Karpas-422 (cell line): ENCODE measurements around the gene KRT2. TPM values are rescaled to one million over a fixed set of nuclear protein-coding genes. Genes with fewer than 3 reads are reported as not detected.
"Not testable (repeated sequence)": the region's sequence is repeated elsewhere in the genome, so short reads cannot be mapped to it uniquely, and the experiment has no call there.

Experiments used
- DNase-seq: peaks from one replicate; pipeline ENCODE4 v3.0.0-alpha.2; 2015
- H2AFZ ChIP-seq: fragments of 200-600 bp; sonication (generic); 2 replicates; pipeline ENCODE4 v1.6.1; 2014; ENCODE audit warnings: antibody characterized with exemption, low read length, mixed read lengths
- H3K27ac ChIP-seq: fragments of 200-600 bp; sonication (generic); 2 replicates; pipeline ENCODE4 v1.5.1; 2014; ENCODE audit warnings: mild to moderate bottlenecking, low read length, moderate library complexity
- H3K27me3 ChIP-seq: fragments of 200-600 bp; sonication (generic); 2 replicates; pipeline ENCODE4 v1.6.1; 2014; ENCODE audit warnings: low read length, mixed read lengths
- H3K36me3 ChIP-seq: fragments of 200-600 bp; sonication (generic); 2 replicates; pipeline ENCODE4 v1.6.1; 2014; ENCODE audit warnings: low read length, mixed read lengths; ENCODE audit not compliant: insufficient read depth
- H3K4me1 ChIP-seq: fragments of 200-600 bp; sonication (generic); 2 replicates; pipeline ENCODE4 v1.6.1; 2014; ENCODE audit warnings: mild to moderate bottlenecking, low read length, mixed read lengths
- H3K4me2 ChIP-seq: fragments of 200-600 bp; sonication (generic); 2 replicates; pipeline ENCODE4 v1.6.1; 2014; ENCODE audit warnings: low read length, low read depth, mild to moderate bottlenecking; ENCODE audit not compliant: poor library complexity, severe bottlenecking
- H3K4me3 ChIP-seq: fragments of 200-600 bp; sonication (generic); 2 replicates; pipeline ENCODE4 v1.5.1; 2014; ENCODE audit warnings: mild to moderate bottlenecking, antibody characterized with exemption, low read length, mixed read lengths
- H3K79me2 ChIP-seq: fragments of 200-600 bp; sonication (generic); 2 replicates; pipeline ENCODE4 v1.6.1; 2014; ENCODE audit warnings: mild to moderate bottlenecking, low read length, mixed read lengths
- H3K9ac ChIP-seq: fragments of 200-600 bp; sonication (generic); 2 replicates; pipeline ENCODE4 v1.6.0; 2014; ENCODE audit warnings: low read length
- H3K9me2 ChIP-seq: fragments of 200-600 bp; sonication (generic), shearing (Covaris generic); replicated peaks from 2 replicates; pipeline ENCODE4 v1.6.0; 2014; ENCODE audit warnings: mild to moderate bottlenecking, low read length, moderate library complexity; ENCODE audit not compliant: insufficient read depth
- H3K9me3 ChIP-seq: fragments of 300-700, 200-600 bp; sonication (generic); 2 replicates; pipeline ENCODE4 v1.6.1; 2014; ENCODE audit warnings: low read length, mixed read lengths
- H4K20me1 ChIP-seq: fragments of 200-600 bp; sonication (generic); 2 replicates; pipeline ENCODE4 v1.6.1; 2014; ENCODE audit warnings: mild to moderate bottlenecking, antibody characterized with exemption, low read length, low read depth; ENCODE audit not compliant: insufficient read depth
- total RNA-seq: library from RNA; depleted of rRNA; stranded (reverse); fragments of >200 nt; shearing (Covaris generic); gene quantifications from 2 replicates; pipeline ENCODE4 v1.2.3, GENCODE V29; 2014; ENCODE audit warnings: low replicate concordance

The KRT2 gene
- total RNA-seq, 1 experiment from 2014 or later: not detected

- Histone ChIP-seq H2AFZ (no peak overlapping the region), H3K9me3 (no peaks in the 10 kb centered on the region), H3K4me3 (no peak overlapping the region), H3K9ac (no peak overlapping the region), H4K20me1 (no peaks in the 10 kb centered on the region), H3K36me3 (no peaks in the 10 kb centered on the region), H3K4me2 (no peak overlapping the region), H3K9me2 (no peaks in the 10 kb centered on the region), H3K79me2 (no peaks in the 10 kb centered on the region), H3K27me3 (no peaks in the 10 kb centered on the region), H3K27ac (no peak overlapping the region), H3K4me1 (no peaks in the 10 kb centered on the region)
- DNase-seq: no peak
Measured at GRCh38 chr12:52675301-52675701, 23.3 kb upstream of the KRT2 start.

- Histone ChIP-seq H3K79me2 (no peaks in the 10 kb centered on the region), H2AFZ (no peak overlapping the region), H3K9me3 (no peaks in the 10 kb centered on the region), H3K4me1 (no peaks in the 10 kb centered on the region), H3K27me3 (no peaks in the 10 kb centered on the region), H3K9ac (no peak overlapping the region), H3K9me2 (no peaks in the 10 kb centered on the region), H3K4me3 (no peak overlapping the region), H3K4me2 (no peak overlapping the region), H3K27ac (no peak overlapping the region), H3K36me3 (no peaks in the 10 kb centered on the region), H4K20me1 (no peaks in the 10 kb centered on the region)
- no peak for DNase-seq
Measured at GRCh38 chr12:52674433-52674775, 22.4 kb upstream of the KRT2 start.

GRCh38 chr12:52673713-52674432, 21.9 kb upstream of the KRT2 start:
- no peak overlapping the region for H3K27ac ChIP-seq
- H3K4me1 ChIP-seq: no peaks in the 10 kb centered on the region
- no peaks in the 10 kb centered on the region for H3K36me3 ChIP-seq
- no peak overlapping the region for H3K4me2 ChIP-seq
- no peaks in the 10 kb centered on the region for H3K9me2 ChIP-seq
- no peak overlapping the region for H3K4me3 ChIP-seq
- DNase-seq: no peak
- no peaks in the 10 kb centered on the region for H3K79me2 ChIP-seq
- H4K20me1 ChIP-seq: no peaks in the 10 kb centered on the region
- H3K9ac ChIP-seq: no peak overlapping the region
- no peaks in the 10 kb centered on the region for H3K27me3 ChIP-seq
- H3K9me3 ChIP-seq: no peaks in the 10 kb centered on the region
- H2AFZ ChIP-seq: no peak overlapping the region

GRCh38 chr12:52673217-52673616, 21.2 kb upstream of the KRT2 start:
- H3K79me2 ChIP-seq: no peaks in the 10 kb centered on the region
- no peaks in the 10 kb centered on the region for H3K9me2 ChIP-seq
- no peak overlapping the region for H3K27ac ChIP-seq
- no peaks in the 10 kb centered on the region for H3K27me3 ChIP-seq
- no peaks in the 10 kb centered on the region for H3K9me3 ChIP-seq
- H2AFZ ChIP-seq: no peak overlapping the region
- DNase-seq: no peak
- no peaks in the 10 kb centered on the region for H3K4me1 ChIP-seq
- no peak overlapping the region for H3K4me3 ChIP-seq
- no peak overlapping the region for H3K4me2 ChIP-seq
- H3K9ac ChIP-seq: no peak overlapping the region
- H4K20me1 ChIP-seq: no peaks in the 10 kb centered on the region
- H3K36me3 ChIP-seq: no peaks in the 10 kb centered on the region

- H3K36me3 ChIP-seq: no peaks in the 10 kb centered on the region
- no peak for DNase-seq
- H3K9ac ChIP-seq: no peak overlapping the region
- H3K9me2 ChIP-seq: no peaks in the 10 kb centered on the region
- H3K4me3 ChIP-seq: no peak overlapping the region
- H3K4me1 ChIP-seq: no peaks in the 10 kb centered on the region
- no peaks in the 10 kb centered on the region for H3K79me2 ChIP-seq
- no peak overlapping the region for H3K27ac ChIP-seq
- H3K9me3 ChIP-seq: no peaks in the 10 kb centered on the region
- no peaks in the 10 kb centered on the region for H3K27me3 ChIP-seq
- no peak overlapping the region for H2AFZ ChIP-seq
- no peak overlapping the region for H3K4me2 ChIP-seq
- no peaks in the 10 kb centered on the region for H4K20me1 ChIP-seq
Measured at GRCh38 chr12:52672321-52672933, 20.4 kb upstream of the KRT2 start.

GRCh38 chr12:52670961-52671360, 18.9 kb upstream of the KRT2 start:
- H3K9me2 ChIP-seq: no peaks in the 10 kb centered on the region
- H3K4me1 ChIP-seq: no peaks in the 10 kb centered on the region
- no peak overlapping the region for H3K4me2 ChIP-seq
- no peaks in the 10 kb centered on the region for H3K9me3 ChIP-seq
- H3K79me2 ChIP-seq: no peaks in the 10 kb centered on the region
- H2AFZ ChIP-seq: no peak overlapping the region
- H3K36me3 ChIP-seq: no peaks in the 10 kb centered on the region
- no peak overlapping the region for H3K9ac ChIP-seq
- no peaks in the 10 kb centered on the region for H4K20me1 ChIP-seq
- H3K27me3 ChIP-seq: no peaks in the 10 kb centered on the region
- H3K27ac ChIP-seq: no peak overlapping the region
- no peak for DNase-seq
- no peak overlapping the region for H3K4me3 ChIP-seq

GRCh38 chr12:52670506-52670905, 18.5 kb upstream of the KRT2 start:
- no peaks in the 10 kb centered on the region for H4K20me1 ChIP-seq
- H3K4me2 ChIP-seq: no peak overlapping the region
- H2AFZ ChIP-seq: no peak overlapping the region
- no peak overlapping the region for H3K27ac ChIP-seq
- H3K9me3 ChIP-seq: no peaks in the 10 kb centered on the region
- no peaks in the 10 kb centered on the region for H3K4me1 ChIP-seq
- no peak overlapping the region for H3K4me3 ChIP-seq
- H3K27me3 ChIP-seq: no peaks in the 10 kb centered on the region
- H3K79me2 ChIP-seq: no peaks in the 10 kb centered on the region
- no peak for DNase-seq
- no peaks in the 10 kb centered on the region for H3K36me3 ChIP-seq
- H3K9me2 ChIP-seq: no peaks in the 10 kb centered on the region
- H3K9ac ChIP-seq: no peak overlapping the region

- H4K20me1 ChIP-seq: not testable (repeated sequence)
Measured at GRCh38 chr12:52669941-52670340, 17.9 kb upstream of the KRT2 start.

More at GRCh38 chr12:52669941-52670340, 17.9 kb upstream of the KRT2 start:
- not testable (repeated sequence) for H3K27ac ChIP-seq, H3K4me3 ChIP-seq, H3K9me3 ChIP-seq, H3K4me1 ChIP-seq, H3K4me2 ChIP-seq, DNase-seq, H2AFZ ChIP-seq, H3K27me3 ChIP-seq, H3K9me2 ChIP-seq, H3K79me2 ChIP-seq, H3K9ac ChIP-seq, H3K36me3 ChIP-seq
